ENCODE results near the gene ZNF750.

ZNF750 gene

GRCh38 chr17:82795615-82796014 is 44.2 kb downstream of the ZNF750 start:
- Histone ChIP-seq H3K27ac (ENCODE audit: low read depth, low read length) (no peak overlapping the region), H3K79me2 (ENCODE audit: insufficient read depth, low read length) (peaks cover 11% of the 10 kb centered on the region; the same call in 1 of the 2 replicates), H3K9me3 (ENCODE audit: insufficient read depth, low read length) (no peaks in the 10 kb centered on the region), H3K27me3 (ENCODE audit: low read length) (no peaks in the 10 kb centered on the region), H3F3A (ENCODE audit: insufficient read depth) (no peaks in the 10 kb centered on the region), H3K36me3 (ENCODE audit: low read length) (no peaks in the 10 kb centered on the region), H4K20me1 (ENCODE audit: low read depth, low read length) (no peaks in the 10 kb centered on the region), H3K4me2 (ENCODE audit: low read depth, low read length, poor library complexity, severe bottlenecking) (no peak overlapping the region), H3K9ac (ENCODE audit: low read length) (no peak overlapping the region), H3K4me3 (ENCODE audit: insufficient read depth, low read length, poor library complexity, severe bottlenecking) (no peak overlapping the region), H2AFZ (ENCODE audit: low read depth, low read length, severe bottlenecking) (no peak overlapping the region), H3K9me2 (replicated peaks; ENCODE audit: insufficient read depth, low read length) (no peaks in the 10 kb centered on the region)
- TF ChIP-seq, protein P1, sequence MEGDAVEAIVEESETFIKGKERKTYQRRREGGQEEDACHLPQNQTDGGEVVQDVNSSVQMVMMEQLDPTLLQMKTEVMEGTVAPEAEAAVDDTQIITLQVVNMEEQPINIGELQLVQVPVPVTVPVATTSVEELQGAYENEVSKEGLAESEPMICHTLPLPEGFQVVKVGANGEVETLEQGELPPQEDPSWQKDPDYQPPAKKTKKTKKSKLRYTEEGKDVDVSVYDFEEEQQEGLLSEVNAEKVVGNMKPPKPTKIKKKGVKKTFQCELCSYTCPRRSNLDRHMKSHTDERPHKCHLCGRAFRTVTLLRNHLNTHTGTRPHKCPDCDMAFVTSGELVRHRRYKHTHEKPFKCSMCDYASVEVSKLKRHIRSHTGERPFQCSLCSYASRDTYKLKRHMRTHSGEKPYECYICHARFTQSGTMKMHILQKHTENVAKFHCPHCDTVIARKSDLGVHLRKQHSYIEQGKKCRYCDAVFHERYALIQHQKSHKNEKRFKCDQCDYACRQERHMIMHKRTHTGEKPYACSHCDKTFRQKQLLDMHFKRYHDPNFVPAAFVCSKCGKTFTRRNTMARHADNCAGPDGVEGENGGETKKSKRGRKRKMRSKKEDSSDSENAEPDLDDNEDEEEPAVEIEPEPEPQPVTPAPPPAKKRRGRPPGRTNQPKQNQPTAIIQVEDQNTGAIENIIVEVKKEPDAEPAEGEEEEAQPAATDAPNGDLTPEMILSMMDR (IDR thresholded peaks at IDR 0.05; ENCODE audit: insufficient read depth, low read length, poor library complexity, severe bottlenecking): no peak
- TF ChIP-seq EZH2phosphoT487 (conservative IDR thresholded peaks at IDR 0.05; ENCODE audit: low read length): no peak

GRCh38 chr17:82794781-82795482 is 44.9 kb downstream of the ZNF750 start:
- Histone ChIP-seq H3K27me3 (ENCODE audit: low read length) (no peaks in the 10 kb centered on the region), H3K36me3 (ENCODE audit: low read length) (no peaks in the 10 kb centered on the region), H4K20me1 (ENCODE audit: low read depth, low read length) (no peaks in the 10 kb centered on the region), H3K9ac (ENCODE audit: low read length) (no peak overlapping the region), H3K27ac (ENCODE audit: low read depth, low read length) (no peak overlapping the region), H3K79me2 (ENCODE audit: insufficient read depth, low read length) (peaks cover 11% of the 10 kb centered on the region; the same call in 1 of the 2 replicates), H3F3A (ENCODE audit: insufficient read depth) (no peaks in the 10 kb centered on the region), H3K4me2 (ENCODE audit: low read depth, low read length, poor library complexity, severe bottlenecking) (no peak overlapping the region), H3K9me2 (replicated peaks; ENCODE audit: insufficient read depth, low read length) (no peaks in the 10 kb centered on the region), H3K4me3 (ENCODE audit: insufficient read depth, low read length, poor library complexity, severe bottlenecking) (no peak overlapping the region), H3K9me3 (ENCODE audit: insufficient read depth, low read length) (no peaks in the 10 kb centered on the region), H2AFZ (ENCODE audit: low read depth, low read length, severe bottlenecking) (no peak overlapping the region)
- no peak for TF ChIP-seq EZH2phosphoT487 (conservative IDR thresholded peaks at IDR 0.05; ENCODE audit: low read length)
- TF ChIP-seq, protein P1 (IDR thresholded peaks at IDR 0.05; ENCODE audit: insufficient read depth, low read length, poor library complexity, severe bottlenecking): no peak

GRCh38 chr17:82793974-82794630 is 45.7 kb downstream of the ZNF750 start:
- H3K27ac ChIP-seq (ENCODE audit: low read depth, low read length): no peak overlapping the region
- H3K9me3 ChIP-seq (ENCODE audit: insufficient read depth, low read length): no peaks in the 10 kb centered on the region
- H3K36me3 ChIP-seq (ENCODE audit: low read length): no peaks in the 10 kb centered on the region
- H4K20me1 ChIP-seq (ENCODE audit: low read depth, low read length): no peaks in the 10 kb centered on the region
- TF ChIP-seq, protein P1 (IDR thresholded peaks at IDR 0.05; ENCODE audit: insufficient read depth, low read length, poor library complexity, severe bottlenecking): no peak
- no peak for TF ChIP-seq EZH2phosphoT487 (conservative IDR thresholded peaks at IDR 0.05; ENCODE audit: low read length)
- no peak overlapping the region for H3K9ac ChIP-seq (ENCODE audit: low read length)
- no peak overlapping the region for H2AFZ ChIP-seq (ENCODE audit: low read depth, low read length, severe bottlenecking)
- no peaks in the 10 kb centered on the region for H3F3A ChIP-seq (ENCODE audit: insufficient read depth)
- no peak overlapping the region for H3K4me2 ChIP-seq (ENCODE audit: low read depth, low read length, poor library complexity, severe bottlenecking)
- peaks cover 11% of the 10 kb centered on the region; the same call in 1 of the 2 replicates for H3K79me2 ChIP-seq (ENCODE audit: insufficient read depth, low read length)
- H3K27me3 ChIP-seq (ENCODE audit: low read length): no peaks in the 10 kb centered on the region
- H3K9me2 ChIP-seq (replicated peaks; ENCODE audit: insufficient read depth, low read length): no peaks in the 10 kb centered on the region
- H3K4me3 ChIP-seq (ENCODE audit: insufficient read depth, low read length, poor library complexity, severe bottlenecking): no peak overlapping the region

Data from SU-DHL-6 (cell line).